MG63 (cell line): ENCODE data around the gene SLC24A3. TPM values are rescaled to one million over a fixed set of nuclear protein-coding genes. Genes with fewer than 3 reads are reported as not detected.

ENCODE experiments used
- DNase-seq: peaks from one replicate; pipeline ENCODE4 v3.0.0-alpha.2; 2020
- H3K27me3 ChIP-seq: fragments of 250-450 bp; sonication (Bioruptor Pico); 2 replicates; pipeline ENCODE4 v1.5.1; 2020; ENCODE audit warnings: mild to moderate bottlenecking, moderate library complexity
- H3K36me3 ChIP-seq: fragments of 250-450 bp; sonication (Bioruptor Pico); 2 replicates; pipeline ENCODE4 v1.5.1; 2020; ENCODE audit warnings: mild to moderate bottlenecking, moderate library complexity
- H3K4me3 ChIP-seq: fragments of 250-450 bp; sonication (Bioruptor Pico); 2 replicates; pipeline ENCODE4 v1.5.1; 2020; ENCODE audit warnings: mild to moderate bottlenecking, moderate library complexity
- H3K9me3 ChIP-seq: fragments of 250-450 bp; sonication (Bioruptor Pico); 2 replicates; pipeline ENCODE4 v1.5.1; 2020; ENCODE audit warnings: mild to moderate bottlenecking, moderate library complexity
- total RNA-seq: library from RNA; depleted of rRNA; stranded (reverse); fragments of >200 nt; shearing (Covaris generic); gene quantifications from 2 replicates; pipeline ENCODE4 v1.2.3, GENCODE V29; 2014; ENCODE audit warnings: low replicate concordance; rRNA removed

Gene SLC24A3
- not detected in 2 replicates for total RNA-seq

- Histone ChIP-seq H3K27me3 (peaks cover 12% of the 10 kb centered on the region), H3K36me3 (no peaks in the 10 kb centered on the region), H3K9me3 (no peaks in the 10 kb centered on the region), H3K4me3 (no peak within 1 kb of the TSS)
- DNase-seq: no peak
Observed at GRCh38 chr20:19212469-19212815, at the start of gene SLC24A3. SLC24A3 (plus strand) TSS chr20:19212642.

GRCh38 chr20:19170148-19170547 is 42.3 kb upstream of the SLC24A3 start:
- no peak for DNase-seq
- no peaks in the 10 kb centered on the region for H3K9me3 ChIP-seq
- no peaks in the 10 kb centered on the region for H3K36me3 ChIP-seq

GRCh38 chr20:19172637-19173036 is 39.8 kb upstream of the SLC24A3 start:
- no peak for DNase-seq
- Histone ChIP-seq H3K9me3 (no peaks in the 10 kb centered on the region), H3K4me3 (no peak overlapping the region), H3K36me3 (no peaks in the 10 kb centered on the region), H3K27me3 (no peaks in the 10 kb centered on the region)

More at GRCh38 chr20:19170148-19170547, 42.3 kb upstream of the SLC24A3 start:
- Histone ChIP-seq H3K4me3 (no peak overlapping the region), H3K27me3 (no peaks in the 10 kb centered on the region)

- DNase-seq: no peak
- Histone ChIP-seq H3K36me3 (no peaks in the 10 kb centered on the region), H3K27me3 (no peaks in the 10 kb centered on the region), H3K4me3 (no peak overlapping the region), H3K9me3 (no peaks in the 10 kb centered on the region)
Observed at GRCh38 chr20:19176470-19177052, 35.9 kb upstream of the SLC24A3 start.

- no peak for DNase-seq
- Histone ChIP-seq H3K36me3 (no peaks in the 10 kb centered on the region), H3K9me3 (no peaks in the 10 kb centered on the region)
Observed at GRCh38 chr20:19181552-19181951, 30.9 kb upstream of the SLC24A3 start.

GRCh38 chr20:19185083-19185482 is 27.4 kb upstream of the SLC24A3 start:
- H3K9me3 ChIP-seq: no peaks in the 10 kb centered on the region
- no peak for DNase-seq
- no peak overlapping the region for H3K4me3 ChIP-seq
- H3K36me3 ChIP-seq: no peaks in the 10 kb centered on the region
- no peaks in the 10 kb centered on the region for H3K27me3 ChIP-seq

More at GRCh38 chr20:19181552-19181951, 30.9 kb upstream of the SLC24A3 start:
- Histone ChIP-seq H3K27me3 (no peaks in the 10 kb centered on the region), H3K4me3 (no peak overlapping the region)

- no peaks in the 10 kb centered on the region for H3K27me3 ChIP-seq
- DNase-seq: no peak
- H3K36me3 ChIP-seq: no peaks in the 10 kb centered on the region
- H3K9me3 ChIP-seq: no peaks in the 10 kb centered on the region
- no peak overlapping the region for H3K4me3 ChIP-seq
Observed at GRCh38 chr20:19193349-19193748, 19.1 kb upstream of the SLC24A3 start.

- Histone ChIP-seq H3K27me3 (peaks cover 1% of the 10 kb centered on the region; the same call in 1 of the 2 replicates), H3K4me3 (no peak overlapping the region), H3K36me3 (no peaks in the 10 kb centered on the region), H3K9me3 (no peaks in the 10 kb centered on the region)
- peak; percentile 16 for DNase-seq
Observed at GRCh38 chr20:19205981-19206396, 6.5 kb upstream of the SLC24A3 start.

GRCh38 chr20:19207541-19207940 is 4.9 kb upstream of the SLC24A3 start:
- DNase-seq: no peak
- Histone ChIP-seq H3K27me3 (peaks cover 10% of the 10 kb centered on the region), H3K9me3 (no peaks in the 10 kb centered on the region), H3K4me3 (no peak overlapping the region), H3K36me3 (no peaks in the 10 kb centered on the region)

GRCh38 chr20:19210391-19211155 is 1.9 kb upstream of the SLC24A3 start:
- Histone ChIP-seq H3K27me3 (peaks cover 12% of the 10 kb centered on the region), H3K4me3 (no peak overlapping the region), H3K9me3 (no peaks in the 10 kb centered on the region), H3K36me3 (no peaks in the 10 kb centered on the region)
- no peak for DNase-seq

GRCh38 chr20:19211252-19211651 is 1.2 kb upstream of the SLC24A3 start:
- Histone ChIP-seq H3K36me3 (no peaks in the 10 kb centered on the region), H3K4me3 (no peak overlapping the region), H3K27me3 (peaks cover 12% of the 10 kb centered on the region), H3K9me3 (no peaks in the 10 kb centered on the region)
- no peak for DNase-seq

- Histone ChIP-seq H3K9me3 (no peaks in the 10 kb centered on the region), H3K27me3 (peaks cover 12% of the 10 kb centered on the region), H3K36me3 (no peaks in the 10 kb centered on the region), H3K4me3 (no peak overlapping the region)
- DNase-seq: peak; percentile 16
Observed at GRCh38 chr20:19211661-19212468, 577 bp upstream of the SLC24A3 start.

- Histone ChIP-seq H3K4me3 (no peak overlapping the region), H3K36me3 (no peaks in the 10 kb centered on the region), H3K9me3 (no peaks in the 10 kb centered on the region), H3K27me3 (peaks cover 12% of the 10 kb centered on the region)
- DNase-seq: no peak
Observed at GRCh38 chr20:19212821-19213502, 520 bp downstream of the SLC24A3 start.

GRCh38 chr20:19213946-19214490 is 1.6 kb downstream of the SLC24A3 start:
- H3K4me3 ChIP-seq: no peak overlapping the region
- no peak for DNase-seq
- no peaks in the 10 kb centered on the region for H3K36me3 ChIP-seq
- no peaks in the 10 kb centered on the region for H3K9me3 ChIP-seq
- peaks cover 12% of the 10 kb centered on the region for H3K27me3 ChIP-seq

GRCh38 chr20:19218411-19218810 is 6.0 kb downstream of the SLC24A3 start:
- no peaks in the 10 kb centered on the region for H3K36me3 ChIP-seq
- H3K9me3 ChIP-seq: no peaks in the 10 kb centered on the region
- peaks cover 1% of the 10 kb centered on the region; the same call in 1 of the 2 replicates for H3K27me3 ChIP-seq
- H3K4me3 ChIP-seq: no peak overlapping the region
- no peak for DNase-seq

- Histone ChIP-seq H3K27me3 (no peaks in the 10 kb centered on the region), H3K36me3 (no peaks in the 10 kb centered on the region), H3K4me3 (no peak overlapping the region), H3K9me3 (no peaks in the 10 kb centered on the region)
- DNase-seq: no peak
Observed at GRCh38 chr20:19222520-19223040, 10.1 kb downstream of the SLC24A3 start.
